Measurements from ENCODE around the gene SLC34A3. TPM values are rescaled to one million over a fixed set of nuclear protein-coding genes. Genes with fewer than 3 reads are reported as not detected.
"Not testable (repeated sequence)": the region's sequence is repeated elsewhere in the genome, so short reads cannot be mapped to it uniquely, and the experiment has no call there.

The SLC34A3 gene
- total RNA-seq, 2 experiments from 2014 or later = not detected

DNA sequence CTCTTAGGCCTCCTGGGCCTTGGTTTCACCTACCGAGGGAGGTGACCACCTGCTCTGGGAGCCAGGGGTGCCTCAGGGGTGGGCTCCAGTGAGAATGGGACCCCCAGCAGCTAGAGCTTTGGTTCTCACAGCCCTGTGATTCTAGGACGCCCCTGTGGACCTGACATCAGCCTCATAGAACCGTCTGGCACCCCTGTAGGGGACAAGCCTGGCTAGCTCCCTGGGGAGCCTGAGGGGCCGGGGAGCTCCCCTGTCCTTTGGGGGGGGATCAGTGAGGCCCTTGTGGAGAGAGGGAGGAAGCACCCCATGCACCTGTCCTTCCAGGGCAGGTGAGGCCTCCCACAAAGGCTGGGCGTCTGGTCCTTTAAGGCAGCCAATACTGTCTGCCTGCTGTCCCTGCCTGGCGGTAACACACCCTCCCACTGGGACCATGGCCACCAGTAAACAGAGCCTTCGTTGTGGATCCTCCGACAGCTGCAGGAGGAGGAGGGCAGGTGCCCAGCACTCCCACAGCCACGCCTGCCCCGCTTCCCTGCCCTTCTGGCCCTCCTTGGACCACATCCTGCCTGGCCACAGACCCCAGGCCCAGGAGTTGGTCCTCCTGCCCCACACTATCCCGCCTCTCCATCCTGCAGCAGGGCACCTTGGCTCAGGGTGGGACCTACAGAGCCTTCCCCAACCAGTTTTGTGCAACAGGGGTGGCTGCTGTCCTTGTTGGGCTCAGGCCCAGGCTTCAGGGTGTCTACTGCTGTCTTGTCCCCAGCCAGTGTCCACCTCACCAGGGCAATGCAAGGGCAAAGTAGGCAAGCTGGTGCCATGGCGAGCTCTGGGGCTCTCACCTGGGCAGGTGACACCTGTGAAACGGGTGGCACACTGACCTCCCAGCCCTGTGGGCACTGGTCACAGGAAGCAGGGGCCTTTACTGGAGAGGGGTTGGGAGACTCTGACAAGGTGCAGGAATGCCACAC, 7.3 kb downstream of the SLC34A3 start:
- H3K4me2 ChIP-seq (ENCODE audit: low read length) = peak overlapping the region; percentile 75
- H3K79me2 ChIP-seq (ENCODE audit: insufficient read depth, low read depth, low read length) = peaks cover 32% of the 10 kb centered on the region
- H3K4me1 ChIP-seq (ENCODE audit: insufficient read depth, low read length, poor library complexity, severe bottlenecking) = peaks cover 59% of the 10 kb centered on the region
- intact Hi-C loops (cut with micrococcal nuclease; ENCODE audit: unreplicated experiment) = loop anchor here (2.0 kb wide), 2 partner anchors 31 to 169 kb away; no protein-coding TSS in a partner anchor
- peak overlapping the region; percentile 29 for H3K27ac ChIP-seq (ENCODE audit: low read depth, low read length, poor library complexity, severe bottlenecking)
- no peaks in the 10 kb centered on the region for H3K9me2 ChIP-seq (ENCODE audit: insufficient read depth, low read length)
- H3K4me3 ChIP-seq (ENCODE audit: low read depth, low read length, poor library complexity, severe bottlenecking) = peak overlapping the region; percentile 80
- POLR2A ChIA-PET = interaction anchor here (0.8 to 3.3 kb wide), 2 partner anchors 16 to 17 kb away, joined by 3 to 26 read pairs; partner anchors contain the start of gene NELFB
- H4K20me1 ChIP-seq (ENCODE audit: insufficient read depth, low read length) = peaks cover 14% of the 10 kb centered on the region
- DNase-seq (ENCODE audit: low spot score) = no peak
- H3K36me3 ChIP-seq (ENCODE audit: insufficient read depth, low read length) = peaks cover 15% of the 10 kb centered on the region
- no TSS peak for BruUV-seq (replicated peaks)
- CTCF ChIA-PET (ENCODE audit: unreplicated experiment) = interaction anchor here (0.5 to 0.6 kb wide), 3 partner anchors 31 to 199 kb away, joined by 3 to 5 read pairs (median 3); no protein-coding TSS in a partner anchor
- no peak for TF ChIP-seq EZH2phosphoT487 (IDR thresholded peaks at IDR 0.05; ENCODE audit: borderline replicate concordance, low read depth, low read length)
- TF ChIP-seq, protein P1, sequence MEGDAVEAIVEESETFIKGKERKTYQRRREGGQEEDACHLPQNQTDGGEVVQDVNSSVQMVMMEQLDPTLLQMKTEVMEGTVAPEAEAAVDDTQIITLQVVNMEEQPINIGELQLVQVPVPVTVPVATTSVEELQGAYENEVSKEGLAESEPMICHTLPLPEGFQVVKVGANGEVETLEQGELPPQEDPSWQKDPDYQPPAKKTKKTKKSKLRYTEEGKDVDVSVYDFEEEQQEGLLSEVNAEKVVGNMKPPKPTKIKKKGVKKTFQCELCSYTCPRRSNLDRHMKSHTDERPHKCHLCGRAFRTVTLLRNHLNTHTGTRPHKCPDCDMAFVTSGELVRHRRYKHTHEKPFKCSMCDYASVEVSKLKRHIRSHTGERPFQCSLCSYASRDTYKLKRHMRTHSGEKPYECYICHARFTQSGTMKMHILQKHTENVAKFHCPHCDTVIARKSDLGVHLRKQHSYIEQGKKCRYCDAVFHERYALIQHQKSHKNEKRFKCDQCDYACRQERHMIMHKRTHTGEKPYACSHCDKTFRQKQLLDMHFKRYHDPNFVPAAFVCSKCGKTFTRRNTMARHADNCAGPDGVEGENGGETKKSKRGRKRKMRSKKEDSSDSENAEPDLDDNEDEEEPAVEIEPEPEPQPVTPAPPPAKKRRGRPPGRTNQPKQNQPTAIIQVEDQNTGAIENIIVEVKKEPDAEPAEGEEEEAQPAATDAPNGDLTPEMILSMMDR (conservative IDR thresholded peaks at IDR 0.05; ENCODE audit: low read length) = no peak
- no peak overlapping the region for H2AFZ ChIP-seq (ENCODE audit: low read length)
- no peaks in the 10 kb centered on the region for H3K9me3 ChIP-seq (ENCODE audit: low read length)

DNA sequence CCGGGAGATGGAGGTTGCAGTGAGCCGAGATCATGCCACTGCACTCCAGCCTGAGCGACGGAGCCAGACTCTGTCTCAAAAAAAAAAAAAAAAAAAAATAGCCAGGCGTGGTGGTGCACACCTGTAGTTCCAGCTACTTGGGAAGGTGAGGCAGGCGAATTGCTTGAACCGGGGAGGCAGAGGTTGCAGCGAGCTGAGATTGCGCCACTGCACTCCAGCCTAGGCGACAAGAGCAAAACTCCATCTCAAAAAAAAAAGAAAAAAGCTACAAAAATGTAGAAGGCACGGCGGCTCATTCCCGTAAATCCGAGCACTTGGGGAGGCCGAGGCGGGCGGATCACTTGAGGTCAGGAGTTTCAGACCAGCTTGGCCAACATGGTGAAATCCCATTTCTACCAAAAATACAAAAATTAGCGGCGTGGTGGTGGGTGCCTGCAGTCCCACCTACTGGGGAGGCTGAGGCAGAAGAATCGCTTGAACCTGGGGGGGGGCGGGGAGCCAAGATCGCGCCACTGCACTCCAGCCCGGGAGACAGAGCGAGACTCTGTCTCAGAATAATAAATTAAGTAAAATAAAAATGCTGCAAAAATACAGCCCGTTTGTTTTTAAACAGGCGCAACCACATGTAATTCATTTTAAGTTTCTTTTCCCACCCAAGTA, 9.0 kb downstream of the SLC34A3 start:
- H2AFZ ChIP-seq (ENCODE audit: low read length); BruUV-seq (replicated peaks): not testable (repeated sequence)
- H3K4me3 ChIP-seq (ENCODE audit: low read depth, low read length, poor library complexity, severe bottlenecking) = peak overlapping the region; percentile 80

DNA sequence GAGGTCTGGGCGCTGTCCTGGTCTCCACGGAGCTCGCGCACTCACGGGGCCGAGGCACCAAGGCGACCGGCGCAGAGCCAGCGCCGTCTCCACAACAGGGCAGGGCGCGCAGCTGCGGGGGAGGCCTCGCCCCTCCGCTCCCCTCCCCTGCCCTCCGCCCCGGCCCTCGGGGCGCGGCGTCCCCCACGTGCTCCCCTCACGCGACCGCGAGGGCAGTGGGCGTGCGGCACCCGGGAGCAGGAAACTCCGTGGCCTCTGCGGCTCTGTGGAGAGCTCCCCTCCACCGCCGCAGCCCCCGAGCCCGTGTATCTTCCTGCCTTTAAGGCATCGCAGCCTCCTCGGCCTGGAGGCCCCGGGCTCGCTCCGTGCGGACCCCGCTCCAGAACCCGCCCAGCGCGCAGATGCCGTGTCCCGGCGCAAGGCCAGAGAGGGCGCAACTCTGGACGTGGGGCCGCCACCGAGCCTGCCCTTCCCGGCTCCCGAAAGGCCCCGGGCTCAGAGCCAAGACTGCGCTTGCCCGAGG, 9.7 kb downstream of the SLC34A3 start:
- POLR2A ChIA-PET = interaction anchor here (0.7 to 3.3 kb wide), 11 partner anchors 15 to 235 kb away, joined by 3 to 26 read pairs (median 3); partner anchors contain the start of genes NELFB and SAPCD2
- no peak overlapping the region; the same call in 1 of the 2 replicates for H2AFZ ChIP-seq (ENCODE audit: low read length)
- H3K27ac ChIP-seq (ENCODE audit: low read depth, low read length, poor library complexity, severe bottlenecking) = peak overlapping the region; percentile 89
- H3K9me2 ChIP-seq (ENCODE audit: insufficient read depth, low read length) = no peaks in the 10 kb centered on the region
- BruUV-seq (replicated peaks) = TSS peak; percentile 78
- peak overlapping the region; percentile 80 for H3K4me3 ChIP-seq (ENCODE audit: low read depth, low read length, poor library complexity, severe bottlenecking)
- CTCF ChIA-PET (ENCODE audit: unreplicated experiment) = interaction anchor here (0.6 to 1.0 kb wide), 2 partner anchors 89 to 104 kb away, joined by 3 read pairs; no protein-coding TSS in a partner anchor
- intact Hi-C loops (cut with micrococcal nuclease; ENCODE audit: unreplicated experiment) = loop anchor here (2.0 kb wide), 1 partner anchor 36 kb away; the partner anchor contains the start of gene TOR4A
- H3K4me1 ChIP-seq (ENCODE audit: insufficient read depth, low read length, poor library complexity, severe bottlenecking) = peaks cover 60% of the 10 kb centered on the region
- H4K20me1 ChIP-seq (ENCODE audit: insufficient read depth, low read length) = peaks cover 14% of the 10 kb centered on the region
- H3K9me3 ChIP-seq (ENCODE audit: low read length) = no peaks in the 10 kb centered on the region
- peak; percentile 74 for DNase-seq (ENCODE audit: low spot score)
- TF ChIP-seq EZH2phosphoT487 (IDR thresholded peaks at IDR 0.05; ENCODE audit: borderline replicate concordance, low read depth, low read length) = no peak
- TF ChIP-seq, protein P1 (conservative IDR thresholded peaks at IDR 0.05; ENCODE audit: low read length) = 0 out of 2 replicates have a peak, but pooled peaks have one; percentile 32
- peaks cover 28% of the 10 kb centered on the region for H3K36me3 ChIP-seq (ENCODE audit: insufficient read depth, low read length)
- H3K4me2 ChIP-seq (ENCODE audit: low read length) = peak overlapping the region; percentile 75
- H3K79me2 ChIP-seq (ENCODE audit: insufficient read depth, low read depth, low read length) = peaks cover 34% of the 10 kb centered on the region

More for the DNA sequence above, 9.0 kb downstream of the SLC34A3 start:
- H3K27ac ChIP-seq (ENCODE audit: low read depth, low read length, poor library complexity, severe bottlenecking) = peak overlapping the region; percentile 89
- H4K20me1 ChIP-seq (ENCODE audit: insufficient read depth, low read length) = peaks cover 14% of the 10 kb centered on the region
- peaks cover 28% of the 10 kb centered on the region for H3K36me3 ChIP-seq (ENCODE audit: insufficient read depth, low read length)
- peaks cover 34% of the 10 kb centered on the region for H3K79me2 ChIP-seq (ENCODE audit: insufficient read depth, low read depth, low read length)
- H3K4me2 ChIP-seq (ENCODE audit: low read length) = peak overlapping the region; percentile 75
- ChIA-PET POLR2A (interaction anchor here (1.2 to 3.3 kb wide), 3 partner anchors 15 to 110 kb away, joined by 3 to 26 read pairs (median 4); partner anchors contain the start of gene NELFB), CTCF (ENCODE audit: unreplicated experiment) (interaction anchor here (0.7 kb wide), 1 partner anchor 392 kb away, joined by 3 read pairs; no protein-coding TSS in a partner anchor)
- intact Hi-C loops (cut with micrococcal nuclease; ENCODE audit: unreplicated experiment) = loop anchor here (2.0 kb wide), 1 partner anchor 37 kb away; the partner anchor contains the start of gene TOR4A
- H3K9me2 ChIP-seq (ENCODE audit: insufficient read depth, low read length); H3K9me3 ChIP-seq (ENCODE audit: low read length); DNase-seq (ENCODE audit: low spot score): not testable (repeated sequence)
- H3K4me1 ChIP-seq (ENCODE audit: insufficient read depth, low read length, poor library complexity, severe bottlenecking) = peaks cover 67% of the 10 kb centered on the region
